GM18873 (cell line): ENCODE measurements around the gene IRGC.
"Not testable (repeated sequence)": the region's sequence is repeated elsewhere in the genome, so short reads cannot be mapped to it uniquely, and the experiment has no call there.

Experiments
- ATAC-seq: cut with Tn5 transposase; IDR thresholded peaks from one replicate; pipeline ENCODE4 v1.9.1; 2021; ENCODE audit warnings: mild to moderate bottlenecking, moderate library complexity, moderate number of reproducible peaks; ENCODE audit not compliant: unreplicated experiment, low FRiP score

IRGC gene

GRCh38 chr19:43751466-43752220, 35.8 kb downstream of the IRGC start:
- no peak for ATAC-seq

- ATAC-seq: no peak
Observed at GRCh38 chr19:43752287-43752875, 36.5 kb downstream of the IRGC start.

- no peak for ATAC-seq
Observed at GRCh38 chr19:43754253-43754502, 38.3 kb downstream of the IRGC start.

GRCh38 chr19:43754503-43755255, 38.8 kb downstream of the IRGC start, which contains the start of gene SMG9:
Gene SMG9, minus strand, starts transcription at chr19:43754962. Its CDS starts 4,221 bp downstream, at chr19:43750741.
- ATAC-seq: peak; percentile 44

GRCh38 chr19:43755256-43755801, 39.5 kb downstream of the IRGC start:
- ATAC-seq: no peak

GRCh38 chr19:43759515-43759914, 43.6 kb downstream of the IRGC start:
- ATAC-seq: no peak

- ATAC-seq: no peak
Observed at GRCh38 chr19:43760941-43761340, 45.1 kb downstream of the IRGC start.

- no peak for ATAC-seq
Observed at GRCh38 chr19:43762814-43763213, 46.9 kb downstream of the IRGC start.

- no peak for ATAC-seq
Observed at GRCh38 chr19:43763473-43763939, 47.6 kb downstream of the IRGC start.

- ATAC-seq: not testable (repeated sequence)
Observed at GRCh38 chr19:43764684-43765083, 48.8 kb downstream of the IRGC start.

GRCh38 chr19:43765109-43765876, 49.4 kb downstream of the IRGC start:
- peak; percentile 64 for ATAC-seq

- ATAC-seq: no peak
Observed at GRCh38 chr19:43766755-43767043, 50.8 kb downstream of the IRGC start.

GRCh38 chr19:43767316-43767715, 51.4 kb downstream of the IRGC start:
- no peak for ATAC-seq

GRCh38 chr19:43767818-43768217, 51.9 kb downstream of the IRGC start:
- no peak for ATAC-seq

GRCh38 chr19:43768273-43769050, 52.6 kb downstream of the IRGC start:
- no peak for ATAC-seq

- ATAC-seq: no peak
Observed at GRCh38 chr19:43769256-43769655, 53.4 kb downstream of the IRGC start.
